Neural progenitor cell (in vitro differentiated cells): ENCODE data around the gene MIF.

Source experiments
- EZH2 ChIP-seq: fragments of 200-600 bp; sonication (generic); IDR thresholded peaks from 2 replicates; pipeline ENCODE4 v1.6.1; 2017; ENCODE audit warnings: antibody characterized with exemption, mild to moderate bottlenecking, moderate library complexity
- TF ChIP-seq, protein P1 (sequence below): fragments of 200-600 bp; sonication (generic); IDR thresholded peaks from 2 replicates; pipeline ENCODE4 v1.5.1; 2017; ENCODE audit warnings: antibody characterized with exemption, mild to moderate bottlenecking

DNA sequence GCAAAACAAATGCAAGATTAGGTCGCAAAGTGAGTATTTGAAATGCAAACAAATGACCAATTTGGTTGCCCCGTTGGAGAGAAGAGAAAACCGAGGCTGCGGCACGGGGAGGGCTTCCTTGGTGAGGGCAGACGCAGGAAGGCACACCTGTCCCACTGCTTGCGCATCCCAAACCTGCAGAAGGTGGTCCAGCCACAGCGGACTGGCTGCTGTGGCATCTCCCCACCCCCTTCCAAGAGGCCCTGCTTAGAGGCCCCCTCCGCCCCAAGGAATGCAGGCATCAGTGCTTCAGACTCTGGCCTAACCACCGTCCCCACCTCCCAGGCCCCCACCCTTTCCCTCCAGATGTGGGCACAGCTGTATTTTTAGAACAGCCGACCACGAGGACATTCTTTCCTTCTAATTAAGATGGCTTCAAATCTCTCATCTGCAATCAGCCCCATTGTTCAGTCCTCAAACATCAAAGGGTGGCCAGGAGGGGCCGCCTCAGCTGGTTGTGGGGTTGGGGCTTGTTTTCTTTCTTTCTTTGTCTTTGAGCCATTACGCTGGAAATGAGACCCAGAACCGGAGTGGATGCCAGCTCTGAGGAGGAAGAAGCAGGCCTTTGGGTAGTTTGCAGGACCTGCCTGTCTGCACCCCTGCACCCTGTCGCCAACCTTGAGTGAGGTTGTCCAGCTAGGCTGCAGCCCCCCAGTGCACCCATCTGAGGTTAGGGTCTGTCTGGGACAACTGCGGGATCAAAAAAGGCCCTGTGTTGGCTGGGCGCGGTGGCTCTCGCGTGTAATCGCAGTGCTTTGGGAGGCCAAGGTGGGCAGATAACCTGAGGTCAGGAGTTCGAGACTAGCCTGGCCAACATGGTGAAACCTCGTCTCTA lies 46.0 kb upstream of the MIF start:
- no peak for TF ChIP-seq EZH2
- TF ChIP-seq, protein P1, sequence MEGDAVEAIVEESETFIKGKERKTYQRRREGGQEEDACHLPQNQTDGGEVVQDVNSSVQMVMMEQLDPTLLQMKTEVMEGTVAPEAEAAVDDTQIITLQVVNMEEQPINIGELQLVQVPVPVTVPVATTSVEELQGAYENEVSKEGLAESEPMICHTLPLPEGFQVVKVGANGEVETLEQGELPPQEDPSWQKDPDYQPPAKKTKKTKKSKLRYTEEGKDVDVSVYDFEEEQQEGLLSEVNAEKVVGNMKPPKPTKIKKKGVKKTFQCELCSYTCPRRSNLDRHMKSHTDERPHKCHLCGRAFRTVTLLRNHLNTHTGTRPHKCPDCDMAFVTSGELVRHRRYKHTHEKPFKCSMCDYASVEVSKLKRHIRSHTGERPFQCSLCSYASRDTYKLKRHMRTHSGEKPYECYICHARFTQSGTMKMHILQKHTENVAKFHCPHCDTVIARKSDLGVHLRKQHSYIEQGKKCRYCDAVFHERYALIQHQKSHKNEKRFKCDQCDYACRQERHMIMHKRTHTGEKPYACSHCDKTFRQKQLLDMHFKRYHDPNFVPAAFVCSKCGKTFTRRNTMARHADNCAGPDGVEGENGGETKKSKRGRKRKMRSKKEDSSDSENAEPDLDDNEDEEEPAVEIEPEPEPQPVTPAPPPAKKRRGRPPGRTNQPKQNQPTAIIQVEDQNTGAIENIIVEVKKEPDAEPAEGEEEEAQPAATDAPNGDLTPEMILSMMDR = no peak
